Neutrophil (primary cell): Measurements from ENCODE around the gene SH3PXD2B.
"Not testable (repeated sequence)": the region's sequence is repeated elsewhere in the genome, so short reads cannot be mapped to it uniquely, and the experiment has no call there.

Source experiments
- H3K27ac ChIP-seq: fragments of 200-600 bp; sonication (generic); 2 replicates; pipeline ENCODE4 v1.5.1; 2016; ENCODE audit warnings: mild to moderate bottlenecking, moderate library complexity
- H3K27me3 ChIP-seq: fragments of 200-600 bp; sonication (generic); 2 replicates; pipeline ENCODE4 v1.6.0; 2016; ENCODE audit warnings: mild to moderate bottlenecking
- H3K36me3 ChIP-seq: fragments of 200-600 bp; sonication (generic); 2 replicates; pipeline ENCODE4 v1.5.1; 2017
- H3K4me1 ChIP-seq, 2 experiments: fragments of 200-600 bp in 1 of 2; sonication (generic) in 1 of 2; 1 replicate in 1 of 2; 2 replicates in 1 of 2; pipeline versions ENCODE4 v1.5.1 to v1.6.1; 2013 to 2016; ENCODE audit warnings: low read depth in 1 of 2, low read length in 1 of 2, mild to moderate bottlenecking in 1 of 2, moderate library complexity in 1 of 2; ENCODE audit not compliant: control insufficient read depth in 1 of 2, insufficient read depth in 1 of 2
- H3K4me3 ChIP-seq, 2 experiments: fragments of 200-600 bp in 1 of 2; sonication (generic) in 1 of 2; 1 replicate in 1 of 2; 2 replicates in 1 of 2; pipeline ENCODE4 v1.5.1; 2013 to 2016; ENCODE audit warnings: low read depth in 1 of 2, low read length in 1 of 2, mild to moderate bottlenecking in 1 of 2, moderate library complexity in 1 of 2
- H3K9me3 ChIP-seq: fragments of 200-600 bp; sonication (generic); 2 replicates; pipeline ENCODE4 v1.5.1; 2016
- TF ChIP-seq, protein P1 (sequence below): fragments of 200-600 bp; sonication (generic); IDR thresholded peaks from 2 replicates; pipeline ENCODE4 v1.5.1; 2016; ENCODE audit warnings: antibody characterized with exemption

SH3PXD2B gene

DNA sequence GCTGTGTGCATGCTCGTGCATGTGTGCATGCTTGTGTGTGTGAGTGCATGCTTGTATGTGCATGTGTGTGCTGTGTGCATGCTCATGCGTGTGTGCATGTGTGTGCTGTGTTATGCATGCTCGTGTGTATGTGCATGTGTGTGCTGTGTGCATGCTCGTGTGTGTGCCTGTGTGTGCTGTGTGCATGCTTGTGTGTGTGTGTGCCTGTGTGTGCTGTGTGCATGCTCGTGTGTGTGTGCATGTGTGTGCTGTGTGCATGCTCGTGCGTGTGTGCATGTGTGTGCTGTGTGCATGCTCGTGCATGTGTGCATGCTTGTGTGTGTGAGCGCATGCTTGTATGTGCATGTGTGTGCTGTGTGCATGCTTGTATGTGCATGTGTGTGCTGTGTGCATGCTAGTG is 30.3 kb upstream of the SH3PXD2B start:
- Histone ChIP-seq H3K36me3 (no peaks in the 10 kb centered on the region), H3K4me1 (no peaks in the 10 kb centered on the region), H3K27ac (no peak overlapping the region), H3K4me3 (no peak overlapping the region), H3K9me3 (no peaks in the 10 kb centered on the region), H3K27me3 (no peaks in the 10 kb centered on the region)
- TF ChIP-seq, protein P1, sequence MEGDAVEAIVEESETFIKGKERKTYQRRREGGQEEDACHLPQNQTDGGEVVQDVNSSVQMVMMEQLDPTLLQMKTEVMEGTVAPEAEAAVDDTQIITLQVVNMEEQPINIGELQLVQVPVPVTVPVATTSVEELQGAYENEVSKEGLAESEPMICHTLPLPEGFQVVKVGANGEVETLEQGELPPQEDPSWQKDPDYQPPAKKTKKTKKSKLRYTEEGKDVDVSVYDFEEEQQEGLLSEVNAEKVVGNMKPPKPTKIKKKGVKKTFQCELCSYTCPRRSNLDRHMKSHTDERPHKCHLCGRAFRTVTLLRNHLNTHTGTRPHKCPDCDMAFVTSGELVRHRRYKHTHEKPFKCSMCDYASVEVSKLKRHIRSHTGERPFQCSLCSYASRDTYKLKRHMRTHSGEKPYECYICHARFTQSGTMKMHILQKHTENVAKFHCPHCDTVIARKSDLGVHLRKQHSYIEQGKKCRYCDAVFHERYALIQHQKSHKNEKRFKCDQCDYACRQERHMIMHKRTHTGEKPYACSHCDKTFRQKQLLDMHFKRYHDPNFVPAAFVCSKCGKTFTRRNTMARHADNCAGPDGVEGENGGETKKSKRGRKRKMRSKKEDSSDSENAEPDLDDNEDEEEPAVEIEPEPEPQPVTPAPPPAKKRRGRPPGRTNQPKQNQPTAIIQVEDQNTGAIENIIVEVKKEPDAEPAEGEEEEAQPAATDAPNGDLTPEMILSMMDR, result no peak

DNA sequence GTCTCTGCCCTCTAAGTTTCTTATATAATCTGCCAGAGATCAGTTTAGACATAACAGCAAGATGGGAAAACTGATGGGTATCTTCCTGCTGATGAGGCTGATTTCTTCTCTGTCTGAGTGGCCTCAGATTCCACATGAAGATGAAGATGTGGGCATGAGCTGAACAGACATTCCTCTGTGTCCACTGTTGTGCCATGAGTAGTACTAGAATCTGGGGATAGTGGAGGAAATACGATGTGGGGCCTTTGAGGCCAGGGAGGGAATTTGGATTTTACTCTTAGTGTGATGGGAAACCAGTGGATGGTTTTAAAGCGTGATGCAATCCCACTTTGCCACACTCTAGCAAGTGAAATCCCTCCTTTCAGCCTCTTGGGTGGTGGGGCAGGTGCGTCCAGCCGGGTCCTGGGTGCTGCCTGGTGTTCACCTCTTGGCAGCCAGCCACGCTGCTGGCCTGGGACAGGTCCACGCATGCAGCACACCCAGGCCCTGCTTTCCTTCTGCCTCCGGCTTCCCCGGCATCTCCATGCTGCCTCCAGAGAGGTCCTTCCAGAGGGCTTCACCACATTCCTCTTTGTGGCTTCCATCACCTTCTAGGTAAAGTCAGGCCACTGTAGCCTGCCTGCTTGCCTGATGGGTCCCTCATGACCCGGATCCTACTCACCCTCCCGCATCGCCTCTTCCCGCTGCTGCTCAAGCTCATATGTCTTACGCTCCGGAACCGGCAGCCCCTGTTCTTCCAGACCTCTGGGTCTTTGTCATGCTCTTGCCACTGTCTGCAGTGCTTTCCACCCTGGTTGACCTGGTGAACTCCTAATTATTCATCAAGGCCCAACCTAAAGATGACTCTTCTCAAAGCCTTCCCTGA is 28.1 kb upstream of the SH3PXD2B start:
- Histone ChIP-seq H3K4me3 (no peak overlapping the region), H3K4me1 (no peaks in the 10 kb centered on the region), H3K27ac (no peak overlapping the region), H3K27me3 (no peaks in the 10 kb centered on the region), H3K9me3 (no peaks in the 10 kb centered on the region), H3K36me3 (no peaks in the 10 kb centered on the region)
- TF ChIP-seq, protein P1, result no peak

DNA sequence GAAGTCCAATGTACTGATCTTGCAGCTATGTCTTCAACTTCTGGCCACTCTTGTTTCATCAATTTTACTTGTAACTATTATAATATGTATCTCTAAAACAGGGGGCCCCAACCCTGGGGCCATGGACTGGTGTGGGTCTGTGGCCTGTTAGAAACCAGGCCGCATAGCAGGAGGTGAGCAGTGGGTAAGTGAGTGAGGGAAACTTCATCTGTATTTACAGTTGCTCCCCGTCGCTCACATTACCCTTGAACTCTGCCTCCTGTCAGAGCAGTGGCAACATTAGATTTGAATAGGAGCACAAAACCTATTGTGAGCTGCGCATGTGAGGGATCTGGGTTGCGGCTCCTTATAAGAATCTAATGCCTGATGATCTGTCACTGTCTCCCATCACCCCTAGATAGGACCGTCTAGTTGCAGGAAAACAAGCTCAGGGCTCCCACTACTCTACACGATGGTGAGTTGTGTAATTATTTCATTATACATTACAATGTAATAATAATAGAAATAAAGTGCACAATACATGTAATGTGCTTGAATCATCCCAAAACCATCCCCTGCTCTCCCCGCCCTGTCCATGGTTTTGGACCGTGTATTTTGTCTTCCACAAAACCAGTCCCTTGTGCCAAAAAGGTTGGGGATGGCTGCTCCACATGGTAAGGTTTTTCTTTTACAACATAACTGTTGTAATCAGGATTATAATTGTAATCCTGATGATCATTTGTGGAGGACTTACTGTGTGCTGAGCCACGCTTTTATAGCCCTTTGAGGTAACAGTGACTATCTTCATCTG is 26.9 kb upstream of the SH3PXD2B start:
- Histone ChIP-seq H3K27me3 (no peaks in the 10 kb centered on the region), H3K4me3 (no peak overlapping the region), H3K9me3 (no peaks in the 10 kb centered on the region), H3K36me3 (no peaks in the 10 kb centered on the region), H3K27ac (no peak overlapping the region), H3K4me1 (no peaks in the 10 kb centered on the region)
- TF ChIP-seq, protein P1, result no peak

DNA sequence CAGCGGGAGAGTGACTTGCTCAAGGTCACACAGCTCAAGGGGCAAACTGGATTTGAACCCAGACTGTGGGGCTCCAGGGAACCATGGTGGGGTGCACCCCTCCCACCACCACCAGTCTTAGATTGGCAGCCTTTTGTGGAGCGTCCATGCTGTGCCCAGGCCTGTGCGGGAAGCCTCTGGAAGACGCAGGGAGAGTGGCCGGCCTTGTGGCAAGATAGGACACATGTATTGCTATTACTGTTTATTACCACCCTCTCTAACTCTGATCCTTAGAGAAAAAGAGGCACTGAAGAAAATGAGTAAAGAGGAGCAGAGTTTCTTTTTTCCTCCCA is 25.4 kb upstream of the SH3PXD2B start:
- Histone ChIP-seq H3K27me3 (no peaks in the 10 kb centered on the region), H3K4me3 (no peak overlapping the region), H3K4me1 (no peaks in the 10 kb centered on the region), H3K9me3 (no peaks in the 10 kb centered on the region), H3K36me3 (no peaks in the 10 kb centered on the region), H3K27ac (no peak overlapping the region)
- TF ChIP-seq, protein P1, result no peak

DNA sequence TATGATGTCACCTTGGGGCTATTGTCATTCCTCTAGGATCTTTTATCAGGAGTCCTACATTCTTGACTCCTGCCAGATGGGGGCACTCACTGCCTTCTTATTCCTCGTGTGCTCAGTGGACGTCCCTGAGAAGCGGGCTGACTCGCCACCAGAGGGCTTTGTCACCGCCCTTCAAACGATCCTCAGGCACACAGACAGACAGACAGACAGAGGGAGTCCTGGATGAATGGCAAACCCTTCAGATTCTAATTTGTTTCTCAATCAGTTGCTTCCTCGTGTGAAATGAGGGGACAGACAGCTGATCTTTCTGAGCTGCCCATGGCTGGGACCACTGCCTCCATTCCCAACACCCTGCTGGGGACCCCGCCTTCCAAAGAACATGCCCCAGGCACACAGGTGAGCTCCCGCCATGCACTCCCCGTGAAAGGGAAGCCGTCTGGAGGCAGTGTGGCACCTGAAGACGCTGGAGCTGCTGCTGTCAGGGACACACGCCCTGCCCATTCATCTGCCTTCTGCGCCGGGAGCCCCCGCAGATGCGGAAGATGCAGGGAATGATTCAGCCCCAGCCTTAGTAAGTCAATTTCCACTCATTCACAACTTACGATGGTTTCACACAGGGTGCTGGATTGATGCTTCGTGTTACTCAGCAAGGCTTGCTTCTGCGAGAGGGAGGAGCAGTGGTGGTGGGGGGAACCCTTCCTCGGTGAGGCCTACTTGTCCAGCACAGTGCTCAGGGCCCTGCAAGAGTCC is 24.9 kb upstream of the SH3PXD2B start:
- no peak overlapping the region for H3K4me3 ChIP-seq
- TF ChIP-seq, protein P1, result no peak
- no peaks in the 10 kb centered on the region for H3K36me3 ChIP-seq
- no peaks in the 10 kb centered on the region for H3K27me3 ChIP-seq
- H3K4me1 ChIP-seq, result no peaks in the 10 kb centered on the region
- no peaks in the 10 kb centered on the region for H3K9me3 ChIP-seq
- H3K27ac ChIP-seq, result no peak overlapping the region

DNA sequence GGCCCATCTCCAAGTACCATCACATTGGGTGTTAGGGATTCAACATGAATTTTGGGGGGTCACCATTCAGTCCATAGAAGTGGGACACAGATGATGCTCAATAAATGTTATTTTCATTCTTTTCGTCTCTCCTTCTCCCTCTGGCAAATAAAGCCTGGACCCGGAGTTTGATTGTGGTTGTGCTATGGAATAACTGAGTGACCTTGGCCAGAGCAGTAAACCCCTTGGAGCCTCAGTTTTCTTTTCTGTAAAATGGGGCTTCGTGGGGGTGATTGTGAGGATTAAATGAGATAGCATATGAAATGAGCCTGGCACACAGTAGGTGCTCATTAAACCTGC is 24.3 kb upstream of the SH3PXD2B start:
- H3K36me3 ChIP-seq, H3K4me1 ChIP-seq, H3K9me3 ChIP-seq, H3K27me3 ChIP-seq, H3K4me3 ChIP-seq, H3K27ac ChIP-seq: not testable (repeated sequence)
